ENCODE measurements around the gene RGS10. TPM values are rescaled to one million over a fixed set of nuclear protein-coding genes. Genes with fewer than 3 reads are reported as not detected.
"Not testable (repeated sequence)": the region's sequence is repeated elsewhere in the genome, so short reads cannot be mapped to it uniquely, and the experiment has no call there.

Gene RGS10
- total RNA-seq, 1 donor from 2014 or later = 31.0 TPM

DNA sequence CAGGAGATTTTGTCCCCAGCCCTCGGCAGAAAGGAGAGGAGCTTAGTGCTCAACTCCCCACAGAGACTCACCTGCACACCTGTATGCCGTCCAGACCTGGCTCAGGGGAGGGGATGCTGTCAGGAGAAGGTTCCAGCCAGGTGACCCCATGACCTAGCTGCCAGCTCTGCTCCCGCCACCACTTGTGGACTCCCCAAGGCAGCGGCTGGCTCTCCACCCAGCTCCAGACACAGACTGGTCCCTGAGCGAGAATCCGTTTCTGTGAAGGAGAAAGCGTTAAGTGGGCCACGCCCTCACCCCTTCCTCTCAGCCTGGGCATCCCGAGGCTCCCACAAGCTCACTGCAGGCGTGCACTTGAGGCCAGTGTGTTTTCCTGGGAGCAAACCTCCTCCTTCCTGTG is 76.4 kb downstream of the RGS10 start:
- DNase-seq (no peak), ATAC-seq (no peak)
- no peaks in the 10 kb centered on the region for H3K9me3 ChIP-seq
- H3K36me3 ChIP-seq = no peaks in the 10 kb centered on the region
- no peak overlapping the region for H3K4me3 ChIP-seq
- TF ChIP-seq, protein P1, sequence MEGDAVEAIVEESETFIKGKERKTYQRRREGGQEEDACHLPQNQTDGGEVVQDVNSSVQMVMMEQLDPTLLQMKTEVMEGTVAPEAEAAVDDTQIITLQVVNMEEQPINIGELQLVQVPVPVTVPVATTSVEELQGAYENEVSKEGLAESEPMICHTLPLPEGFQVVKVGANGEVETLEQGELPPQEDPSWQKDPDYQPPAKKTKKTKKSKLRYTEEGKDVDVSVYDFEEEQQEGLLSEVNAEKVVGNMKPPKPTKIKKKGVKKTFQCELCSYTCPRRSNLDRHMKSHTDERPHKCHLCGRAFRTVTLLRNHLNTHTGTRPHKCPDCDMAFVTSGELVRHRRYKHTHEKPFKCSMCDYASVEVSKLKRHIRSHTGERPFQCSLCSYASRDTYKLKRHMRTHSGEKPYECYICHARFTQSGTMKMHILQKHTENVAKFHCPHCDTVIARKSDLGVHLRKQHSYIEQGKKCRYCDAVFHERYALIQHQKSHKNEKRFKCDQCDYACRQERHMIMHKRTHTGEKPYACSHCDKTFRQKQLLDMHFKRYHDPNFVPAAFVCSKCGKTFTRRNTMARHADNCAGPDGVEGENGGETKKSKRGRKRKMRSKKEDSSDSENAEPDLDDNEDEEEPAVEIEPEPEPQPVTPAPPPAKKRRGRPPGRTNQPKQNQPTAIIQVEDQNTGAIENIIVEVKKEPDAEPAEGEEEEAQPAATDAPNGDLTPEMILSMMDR (IDR thresholded peaks at IDR 0.05) = no peak
- no peaks in the 10 kb centered on the region for H3K4me1 ChIP-seq
- intact Hi-C loops (cut with DNase I) = no loop called here
- no peaks in the 10 kb centered on the region for H3K27me3 ChIP-seq
- H3K27ac ChIP-seq = no peak overlapping the region

DNA sequence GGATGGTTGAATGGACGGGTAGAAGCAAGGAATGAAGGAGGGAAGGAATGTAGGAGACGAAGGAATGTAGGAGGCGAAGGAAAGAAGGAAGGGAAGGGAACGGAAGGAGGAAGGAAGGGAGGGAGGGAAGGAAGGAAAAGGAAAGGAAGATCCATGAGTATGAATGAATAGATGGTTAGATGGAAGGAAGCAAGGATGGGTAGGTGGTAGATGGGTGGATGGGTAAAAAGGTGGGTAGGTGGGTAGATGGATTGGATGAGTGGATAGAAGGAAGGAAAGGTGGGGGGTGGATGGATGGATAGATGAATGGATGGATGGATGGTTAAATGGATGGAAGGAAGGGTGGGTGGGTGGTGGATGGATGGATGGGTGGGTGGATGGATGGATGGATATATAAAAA is 77.4 kb downstream of the RGS10 start:
- intact Hi-C loops (cut with DNase I) = no loop called here
- Histone ChIP-seq H3K4me3 (no peak overlapping the region), H3K4me1 (no peaks in the 10 kb centered on the region), H3K27ac (no peak overlapping the region), H3K9me3 (no peaks in the 10 kb centered on the region), H3K27me3 (no peaks in the 10 kb centered on the region), H3K36me3 (no peaks in the 10 kb centered on the region)
- no peak for DNase-seq
- no peak for ATAC-seq
- TF ChIP-seq, protein P1 (IDR thresholded peaks at IDR 0.05) = no peak

DNA sequence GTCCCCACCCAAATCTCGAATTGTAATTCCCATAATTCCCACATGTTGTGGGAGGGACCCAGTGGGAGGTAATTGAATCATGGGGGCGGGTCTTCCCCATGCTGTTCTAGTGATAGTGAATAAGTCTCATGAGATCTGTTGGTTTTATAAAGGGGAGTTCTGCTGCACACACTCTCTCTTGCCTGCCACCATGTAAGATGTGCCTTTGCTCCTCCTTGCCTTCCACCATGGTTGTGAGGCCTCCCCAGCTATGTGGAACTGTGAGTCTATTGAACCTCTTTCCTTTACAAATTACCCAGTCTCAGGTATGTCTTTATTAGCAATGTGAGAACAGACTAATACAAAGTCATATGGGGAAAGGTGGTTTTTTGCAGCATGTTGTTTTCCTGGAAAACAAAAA is 79.3 kb downstream of the RGS10 start:
- H3K27ac ChIP-seq; H3K9me3 ChIP-seq; H3K36me3 ChIP-seq; DNase-seq; H3K4me1 ChIP-seq; H3K4me3 ChIP-seq; intact Hi-C loops (cut with DNase I); ATAC-seq; H3K27me3 ChIP-seq: not testable (repeated sequence)

DNA sequence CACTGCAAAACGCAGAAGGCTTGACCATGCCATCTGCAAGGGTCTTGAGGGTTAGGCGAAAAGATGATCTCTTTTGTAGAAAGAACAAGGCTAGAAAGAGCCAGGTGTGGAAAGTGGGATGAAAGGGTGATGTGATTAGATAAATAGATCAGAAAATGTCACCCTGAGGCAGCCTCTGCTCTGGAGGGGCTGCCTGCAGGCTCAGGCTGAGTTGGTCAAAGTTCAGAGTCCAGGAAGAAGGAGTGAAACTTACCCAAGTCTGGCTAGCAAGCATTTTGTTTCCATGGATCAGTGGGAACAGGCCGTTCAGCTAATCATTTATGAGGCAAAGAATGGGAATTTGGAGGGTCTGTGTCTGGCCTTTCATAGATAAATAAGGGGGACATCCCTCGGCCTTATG is 79.7 kb downstream of the RGS10 start:
- no peaks in the 10 kb centered on the region for H3K27me3 ChIP-seq
- H3K4me1 ChIP-seq = no peaks in the 10 kb centered on the region
- H3K36me3 ChIP-seq = no peaks in the 10 kb centered on the region
- no peak for DNase-seq
- no peak for ATAC-seq
- H3K4me3 ChIP-seq = no peak overlapping the region
- H3K9me3 ChIP-seq = no peaks in the 10 kb centered on the region
- H3K27ac ChIP-seq = no peak overlapping the region
- intact Hi-C loops (cut with DNase I) = no loop called here
- TF ChIP-seq, protein P1 (IDR thresholded peaks at IDR 0.05) = no peak

DNA sequence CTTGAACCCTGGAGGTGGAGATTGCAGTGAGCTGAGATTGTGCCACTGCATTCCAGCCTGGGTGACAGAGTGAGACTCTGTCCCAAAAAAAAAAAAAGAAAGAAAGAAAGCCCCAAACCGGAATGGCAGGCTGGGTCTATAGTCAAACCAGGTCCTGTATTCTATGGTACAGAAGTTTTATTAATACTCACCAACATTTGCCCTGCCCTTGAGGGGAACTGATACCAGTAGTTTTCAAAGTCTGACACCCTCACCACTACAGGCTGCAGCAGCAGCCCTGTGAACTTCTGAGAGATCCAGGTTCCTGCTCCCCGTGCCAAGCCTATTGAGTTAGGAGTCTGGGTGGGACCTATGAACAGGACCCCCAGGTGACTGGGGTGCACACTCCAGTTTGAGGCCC is 80.6 kb downstream of the RGS10 start:
- Histone ChIP-seq H3K4me1 (no peaks in the 10 kb centered on the region), H3K27ac (no peak overlapping the region), H3K27me3 (no peaks in the 10 kb centered on the region), H3K9me3 (no peaks in the 10 kb centered on the region), H3K4me3 (no peak overlapping the region), H3K36me3 (peaks cover 5% of the 10 kb centered on the region)
- DNase-seq (no peak), ATAC-seq (no peak)
- intact Hi-C loops (cut with DNase I) = no loop called here
- TF ChIP-seq, protein P1 (IDR thresholded peaks at IDR 0.05) = no peak

DNA sequence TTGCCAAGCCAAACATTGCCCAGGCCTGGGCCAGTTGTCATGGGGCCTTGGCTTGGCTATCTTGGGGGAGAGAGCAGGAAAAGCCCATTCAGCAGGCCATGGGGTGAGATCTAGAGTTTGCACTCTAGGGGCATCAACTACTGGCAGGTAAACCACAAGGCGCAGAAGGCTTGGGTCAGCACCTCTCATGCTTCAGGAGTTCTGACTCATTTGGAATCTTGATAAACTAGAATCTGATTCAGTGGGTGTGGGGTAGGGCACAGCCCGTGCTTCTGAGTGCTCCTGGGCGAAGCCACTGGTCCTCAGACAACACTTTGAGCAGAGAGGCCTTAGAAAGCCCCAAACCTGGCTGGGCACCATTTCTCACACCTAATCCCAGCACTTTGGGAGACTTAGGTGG is 81.1 kb downstream of the RGS10 start:
- no peak for DNase-seq
- peak; percentile 75 for ATAC-seq
- no peak overlapping the region for H3K27ac ChIP-seq

More for the DNA sequence above, 81.1 kb downstream of the RGS10 start:
- no peaks in the 10 kb centered on the region for H3K9me3 ChIP-seq
- H3K27me3 ChIP-seq = no peaks in the 10 kb centered on the region
- no peak overlapping the region for H3K4me3 ChIP-seq
- intact Hi-C loops (cut with DNase I) = no loop called here
- no peaks in the 10 kb centered on the region for H3K4me1 ChIP-seq
- H3K36me3 ChIP-seq = peaks cover 5% of the 10 kb centered on the region
- TF ChIP-seq, protein P1 (IDR thresholded peaks at IDR 0.05) = no peak

All from upper lobe of right lung (tissue), 1 donor.